ENCODE results near the gene TRIM41.
"Not testable (repeated sequence)": the region's sequence is repeated elsewhere in the genome, so short reads cannot be mapped to it uniquely, and the experiment has no call there.

Gene TRIM41

GRCh38 chr5:181223058-181223728, at the start of gene TRIM41:
TRIM41 (plus strand) TSS chr5:181223281; CDS start chr5:181224000, 719 bp downstream.
- H3K27ac Mint-ChIP-seq, result peak within 1 kb of the TSS; percentile 99
- no peaks in the 10 kb centered on the region for H3K9me3 Mint-ChIP-seq
- H3K4me1 Mint-ChIP-seq (ENCODE audit: low read depth), result peaks cover 74% of the 10 kb centered on the region
- peaks cover 25% of the 10 kb centered on the region for H3K36me3 Mint-ChIP-seq (ENCODE audit: low read depth)
- peaks cover 6% of the 10 kb centered on the region for H3K27me3 Mint-ChIP-seq
- peak within 1 kb of the TSS; percentile 99 for H3K4me3 Mint-ChIP-seq

- peaks cover 48% of the 10 kb centered on the region for H3K27me3 Mint-ChIP-seq
- peaks cover 43% of the 10 kb centered on the region for H3K4me1 Mint-ChIP-seq (ENCODE audit: low read depth)
- H3K27ac Mint-ChIP-seq, result peak overlapping the region; percentile 84
- H3K9me3 Mint-ChIP-seq, result no peaks in the 10 kb centered on the region
- no peaks in the 10 kb centered on the region for H3K36me3 Mint-ChIP-seq (ENCODE audit: low read depth)
- H3K4me3 Mint-ChIP-seq, result peak overlapping the region; percentile 81
Observed at GRCh38 chr5:181173420-181174342, 49.4 kb upstream of the TRIM41 start.

GRCh38 chr5:181176254-181176952, 46.7 kb upstream of the TRIM41 start:
- no peak overlapping the region for H3K27ac Mint-ChIP-seq
- peaks cover 18% of the 10 kb centered on the region for H3K4me1 Mint-ChIP-seq (ENCODE audit: low read depth)
- peaks cover 27% of the 10 kb centered on the region for H3K27me3 Mint-ChIP-seq
- no peaks in the 10 kb centered on the region for H3K9me3 Mint-ChIP-seq
- H3K4me3 Mint-ChIP-seq, result no peak overlapping the region
- H3K36me3 Mint-ChIP-seq (ENCODE audit: low read depth), result no peaks in the 10 kb centered on the region

GRCh38 chr5:181177559-181177958, 45.5 kb upstream of the TRIM41 start:
- Mint-ChIP-seq H3K27me3 (peaks cover 27% of the 10 kb centered on the region), H3K27ac (peak overlapping the region; percentile 58), H3K4me1 (ENCODE audit: low read depth) (peaks cover 24% of the 10 kb centered on the region)
- not testable (repeated sequence) for H3K4me3 Mint-ChIP-seq; H3K9me3 Mint-ChIP-seq; H3K36me3 Mint-ChIP-seq (ENCODE audit: low read depth)

GRCh38 chr5:181181650-181182565, 41.2 kb upstream of the TRIM41 start:
- Mint-ChIP-seq H3K4me3 (peak overlapping the region; percentile 33), H3K4me1 (ENCODE audit: low read depth) (peaks cover 42% of the 10 kb centered on the region), H3K27me3 (peaks cover 7% of the 10 kb centered on the region), H3K27ac (no peak overlapping the region), H3K9me3 (no peaks in the 10 kb centered on the region), H3K36me3 (ENCODE audit: low read depth) (no peaks in the 10 kb centered on the region)

GRCh38 chr5:181182651-181183050, 40.4 kb upstream of the TRIM41 start:
- Mint-ChIP-seq H3K4me1 (ENCODE audit: low read depth) (peaks cover 47% of the 10 kb centered on the region), H3K9me3 (no peaks in the 10 kb centered on the region), H3K4me3 (peak overlapping the region; percentile 74), H3K27me3 (peaks cover 6% of the 10 kb centered on the region), H3K27ac (no peak overlapping the region), H3K36me3 (ENCODE audit: low read depth) (peaks cover 3% of the 10 kb centered on the region)

GRCh38 chr5:181184845-181185216, 38.2 kb upstream of the TRIM41 start:
- peaks cover 15% of the 10 kb centered on the region for H3K36me3 Mint-ChIP-seq (ENCODE audit: low read depth)
- H3K27ac Mint-ChIP-seq, result peak overlapping the region; percentile 96
- H3K9me3 Mint-ChIP-seq, result no peaks in the 10 kb centered on the region
- H3K4me3 Mint-ChIP-seq, result peak overlapping the region; percentile 90
- peaks cover 14% of the 10 kb centered on the region for H3K27me3 Mint-ChIP-seq
- peaks cover 65% of the 10 kb centered on the region for H3K4me1 Mint-ChIP-seq (ENCODE audit: low read depth)

GRCh38 chr5:181185560-181185959, 37.5 kb upstream of the TRIM41 start:
- peaks cover 70% of the 10 kb centered on the region for H3K4me1 Mint-ChIP-seq (ENCODE audit: low read depth)
- H3K9me3 Mint-ChIP-seq, result no peaks in the 10 kb centered on the region
- peaks cover 15% of the 10 kb centered on the region for H3K36me3 Mint-ChIP-seq (ENCODE audit: low read depth)
- H3K4me3 Mint-ChIP-seq, result peak overlapping the region; percentile 26
- peaks cover 14% of the 10 kb centered on the region for H3K27me3 Mint-ChIP-seq
- no peak overlapping the region for H3K27ac Mint-ChIP-seq

- no peak overlapping the region for H3K27ac Mint-ChIP-seq
- H3K4me3 Mint-ChIP-seq, result peak overlapping the region; percentile 26
- peaks cover 15% of the 10 kb centered on the region for H3K36me3 Mint-ChIP-seq (ENCODE audit: low read depth)
- H3K9me3 Mint-ChIP-seq, result no peaks in the 10 kb centered on the region
- H3K27me3 Mint-ChIP-seq, result peaks cover 14% of the 10 kb centered on the region
- H3K4me1 Mint-ChIP-seq (ENCODE audit: low read depth), result peaks cover 70% of the 10 kb centered on the region
Observed at GRCh38 chr5:181186022-181186421, 37.1 kb upstream of the TRIM41 start.

GRCh38 chr5:181186986-181187499, 36.0 kb upstream of the TRIM41 start:
- Mint-ChIP-seq H3K4me1 (ENCODE audit: low read depth) (peaks cover 76% of the 10 kb centered on the region), H3K4me3 (peak overlapping the region; percentile 21), H3K27me3 (peaks cover 14% of the 10 kb centered on the region), H3K27ac (peak overlapping the region; percentile 99), H3K36me3 (ENCODE audit: low read depth) (peaks cover 15% of the 10 kb centered on the region), H3K9me3 (no peaks in the 10 kb centered on the region)

- H3K4me3 Mint-ChIP-seq, result peak overlapping the region; percentile 95
- H3K9me3 Mint-ChIP-seq, result no peaks in the 10 kb centered on the region
- peaks cover 12% of the 10 kb centered on the region for H3K27me3 Mint-ChIP-seq
- peaks cover 15% of the 10 kb centered on the region for H3K36me3 Mint-ChIP-seq (ENCODE audit: low read depth)
- peaks cover 77% of the 10 kb centered on the region for H3K4me1 Mint-ChIP-seq (ENCODE audit: low read depth)
- H3K27ac Mint-ChIP-seq, result peak overlapping the region; percentile 99
Observed at GRCh38 chr5:181187500-181188213, 35.4 kb upstream of the TRIM41 start.

- H3K4me1 Mint-ChIP-seq (ENCODE audit: low read depth), result peaks cover 83% of the 10 kb centered on the region
- H3K27me3 Mint-ChIP-seq, result peaks cover 12% of the 10 kb centered on the region
- H3K27ac Mint-ChIP-seq, result peak overlapping the region; percentile 99
- H3K9me3 Mint-ChIP-seq, result no peaks in the 10 kb centered on the region
- H3K4me3 Mint-ChIP-seq, result peak overlapping the region; percentile 95
- peaks cover 15% of the 10 kb centered on the region for H3K36me3 Mint-ChIP-seq (ENCODE audit: low read depth)
Observed at GRCh38 chr5:181188700-181189362, 34.2 kb upstream of the TRIM41 start.

- peaks cover 77% of the 10 kb centered on the region for H3K4me1 Mint-ChIP-seq (ENCODE audit: low read depth)
- H3K27ac Mint-ChIP-seq, result peak overlapping the region; percentile 99
- peaks cover 15% of the 10 kb centered on the region for H3K36me3 Mint-ChIP-seq (ENCODE audit: low read depth)
- H3K9me3 Mint-ChIP-seq, result no peaks in the 10 kb centered on the region
- H3K27me3 Mint-ChIP-seq, result peaks cover 12% of the 10 kb centered on the region
- H3K4me3 Mint-ChIP-seq, result peak overlapping the region; percentile 95
Observed at GRCh38 chr5:181189363-181189961, 33.6 kb upstream of the TRIM41 start.

All from stimulated activated naive CD8-positive, alpha-beta T cell treated with anti-CD3 and anti-CD28 coated beads, Interleukin-15, Interleukin-2, amounts not matched to agents 100 ng/mL and 50 ng/mL, for 24 hours (primary cell).